GM18867 (cell line): ENCODE results near the gene OLA1.

Source experiments
- ATAC-seq: cut with Tn5 transposase; IDR thresholded peaks from one replicate; pipeline ENCODE4 v1.9.1; 2021; ENCODE audit warnings: mild to moderate bottlenecking, moderate library complexity; ENCODE audit not compliant: unreplicated experiment

OLA1 gene

GRCh38 chr2:174124181-174124580 lies 124.2 kb downstream of the OLA1 start:
- no peak for ATAC-seq

- ATAC-seq = no peak
These were observed 126.1 kb downstream of the OLA1 start for GRCh38 chr2:174122185-174122584.

GRCh38 chr2:174121612-174122011 lies 126.7 kb downstream of the OLA1 start:
- ATAC-seq = no peak

GRCh38 chr2:174121175-174121574 lies 127.2 kb downstream of the OLA1 start:
- no peak for ATAC-seq

GRCh38 chr2:174120346-174120745 lies 128.0 kb downstream of the OLA1 start:
- ATAC-seq = no peak

GRCh38 chr2:174117951-174118930 lies 130.1 kb downstream of the OLA1 start:
- ATAC-seq = no peak

GRCh38 chr2:174112073-174112472 lies 136.3 kb downstream of the OLA1 start:
- ATAC-seq = no peak

GRCh38 chr2:174108579-174108978 lies 139.8 kb downstream of the OLA1 start:
- ATAC-seq = no peak

- ATAC-seq = no peak
These were observed 141.6 kb downstream of the OLA1 start for GRCh38 chr2:174106736-174107135.

GRCh38 chr2:174094542-174094941 lies 153.8 kb downstream of the OLA1 start:
- no peak for ATAC-seq

- ATAC-seq = no peak
These were observed 157.9 kb downstream of the OLA1 start for GRCh38 chr2:174090476-174090875.

- no peak for ATAC-seq
These were observed 159.4 kb downstream of the OLA1 start for GRCh38 chr2:174088706-174089460.

- peak; percentile 94 for ATAC-seq
These were observed 161.6 kb downstream of the OLA1 start for GRCh38 chr2:174086708-174087107.

GRCh38 chr2:174085781-174086180 lies 162.6 kb downstream of the OLA1 start:
- ATAC-seq = no peak

- ATAC-seq = no peak
These were observed 164.4 kb downstream of the OLA1 start for GRCh38 chr2:174083843-174084458.

- ATAC-seq = no peak
These were observed 167.6 kb downstream of the OLA1 start for GRCh38 chr2:174080672-174081121.

- ATAC-seq = no peak
These were observed 170.1 kb downstream of the OLA1 start for GRCh38 chr2:174078275-174078674.

- no peak for ATAC-seq
These were observed 171.4 kb downstream of the OLA1 start for GRCh38 chr2:174076975-174077374.

GRCh38 chr2:174076040-174076439 lies 172.3 kb downstream of the OLA1 start:
- no peak for ATAC-seq

- no peak for ATAC-seq
These were observed 173.5 kb downstream of the OLA1 start for GRCh38 chr2:174074831-174075230.

- no peak for ATAC-seq
These were observed 175.5 kb downstream of the OLA1 start for GRCh38 chr2:174072857-174073256.
